MCF 10A (cell line): ENCODE measurements around the gene TSPAN31. TPM values are rescaled to one million over a fixed set of nuclear protein-coding genes. Genes with fewer than 3 reads are reported as not detected.

Experiments used
- BruUV-seq: library from RNA; stranded (reverse); fragments of 400-500 nt; replicated peaks from 2 replicates; lab custom pipeline; 2021; lab: Mats Ljungman, UMichigan
- CTCF ChIA-PET: fragments of 300-600 bp; sonication (Branson Sonifier 250); formaldehyde crosslinking; extraction: SDS; loops from one replicate; lab custom pipeline; 2021; ENCODE audit warnings: antibody characterized with exemption, inconsistent platforms; lab: Yijun Ruan, JAX
- POLR2A ChIA-PET: fragments of 300-600, 350-650 bp; sonication (Branson Sonifier 250); formaldehyde crosslinking; extraction: SDS; loops from one replicate; lab custom pipeline; 2020; ENCODE audit warnings: antibody characterized with exemption, inconsistent platforms; lab: Yijun Ruan, JAX
- DNase-seq: peaks from one replicate; pipeline ENCODE4 v3.0.0-alpha.2; 2018; ENCODE audit not compliant: unreplicated experiment
- H3K27ac Mint-ChIP-seq: one replicate; pipeline ENCODE4 v1.8.0; 2022; ENCODE audit warnings: mild to moderate bottlenecking, low read depth, mixed read lengths; ENCODE audit not compliant: unreplicated experiment
- H3K27me3 Mint-ChIP-seq: one replicate; pipeline ENCODE4 v1.8.0; 2022; ENCODE audit warnings: mixed read lengths; ENCODE audit not compliant: insufficient read depth, unreplicated experiment
- H3K36me3 Mint-ChIP-seq: one replicate; pipeline ENCODE4 v1.8.0; 2022; ENCODE audit warnings: mild to moderate bottlenecking, moderate library complexity, mixed read lengths; ENCODE audit not compliant: insufficient read depth, unreplicated experiment
- H3K4me1 Mint-ChIP-seq: one replicate; pipeline ENCODE4 v1.8.0; 2022; ENCODE audit warnings: mixed read lengths; ENCODE audit not compliant: insufficient read depth, unreplicated experiment
- H3K4me3 Mint-ChIP-seq: one replicate; pipeline ENCODE4 v1.8.0; 2022; ENCODE audit warnings: mild to moderate bottlenecking, moderate library complexity, mixed read lengths; ENCODE audit not compliant: unreplicated experiment
- H3K9me3 Mint-ChIP-seq: one replicate; pipeline ENCODE4 v1.8.0; 2022; ENCODE audit warnings: mixed read lengths; ENCODE audit not compliant: unreplicated experiment
- CTCF ChIP-seq: fragments of 200-600 bp; IDR thresholded peaks from one replicate; pipeline ENCODE4 v1.8.0; 2022; ENCODE audit warnings: antibody characterized with exemption, mild to moderate bottlenecking; ENCODE audit not compliant: unreplicated experiment
- intact Hi-C: fragments of 100-400 bp; cut with micrococcal nuclease; formaldehyde crosslinking; loops from 2 replicates; pipeline ENCODE4 v1.14.1; 2022
- total RNA-seq: library from RNA; stranded (reverse); gene quantifications from 2 replicates; pipeline ENCODE4 v1.2.3, GENCODE V29; 2022

The TSPAN31 gene
- total RNA-seq, 1 experiment from 2014 or later: 24.8 TPM

DNA sequence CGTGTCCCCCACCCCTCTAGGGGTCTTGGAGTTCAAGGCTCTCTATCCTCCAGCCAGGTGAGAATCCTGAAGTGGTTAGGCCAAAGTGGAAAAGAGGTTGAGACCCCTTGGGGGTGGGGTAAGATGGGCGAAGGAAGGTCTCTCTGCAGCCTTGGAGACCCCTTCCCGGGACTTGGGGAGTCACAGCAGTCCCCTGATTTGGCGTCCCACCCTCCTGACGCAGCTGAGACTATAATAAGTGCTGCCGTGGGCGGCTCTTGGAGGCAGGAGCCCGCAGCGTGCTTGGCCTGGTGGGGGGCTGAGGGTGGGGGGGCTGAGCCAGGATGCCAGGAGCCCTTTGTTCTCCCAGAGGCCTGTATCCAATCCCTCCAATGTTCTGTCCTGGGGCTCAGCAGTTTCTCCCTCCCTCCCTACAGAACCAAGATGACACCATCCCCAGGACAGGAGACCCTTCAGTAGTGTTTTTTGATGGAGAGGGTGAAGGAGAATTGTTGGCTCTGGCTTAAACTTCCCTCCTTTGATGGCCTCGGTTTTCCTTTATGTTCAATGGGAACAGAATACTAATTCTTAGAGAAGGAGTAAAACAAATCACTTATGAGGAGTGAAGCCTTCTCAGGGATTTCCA is 4.8 kb upstream of the TSPAN31 start:
- Mint-ChIP-seq H3K4me1 (peaks cover 11% of the 10 kb centered on the region), H3K27ac (no peak overlapping the region), H3K36me3 (peaks cover 10% of the 10 kb centered on the region), H3K27me3 (peaks cover 55% of the 10 kb centered on the region), H3K4me3 (no peak overlapping the region), H3K9me3 (no peaks in the 10 kb centered on the region)
- BruUV-seq: no TSS peak
- TF ChIP-seq CTCF: no peak
- ChIA-PET CTCF (interaction anchor here (1.2 kb wide), 1 partner anchor 157 kb away, joined by 4 read pairs; no protein-coding TSS in a partner anchor), POLR2A (interaction anchor here (1.6 kb wide), 1 partner anchor 14 kb away, joined by 4 read pairs; no protein-coding TSS in a partner anchor)
- no peak for DNase-seq
- intact Hi-C loops: no loop called here

DNA sequence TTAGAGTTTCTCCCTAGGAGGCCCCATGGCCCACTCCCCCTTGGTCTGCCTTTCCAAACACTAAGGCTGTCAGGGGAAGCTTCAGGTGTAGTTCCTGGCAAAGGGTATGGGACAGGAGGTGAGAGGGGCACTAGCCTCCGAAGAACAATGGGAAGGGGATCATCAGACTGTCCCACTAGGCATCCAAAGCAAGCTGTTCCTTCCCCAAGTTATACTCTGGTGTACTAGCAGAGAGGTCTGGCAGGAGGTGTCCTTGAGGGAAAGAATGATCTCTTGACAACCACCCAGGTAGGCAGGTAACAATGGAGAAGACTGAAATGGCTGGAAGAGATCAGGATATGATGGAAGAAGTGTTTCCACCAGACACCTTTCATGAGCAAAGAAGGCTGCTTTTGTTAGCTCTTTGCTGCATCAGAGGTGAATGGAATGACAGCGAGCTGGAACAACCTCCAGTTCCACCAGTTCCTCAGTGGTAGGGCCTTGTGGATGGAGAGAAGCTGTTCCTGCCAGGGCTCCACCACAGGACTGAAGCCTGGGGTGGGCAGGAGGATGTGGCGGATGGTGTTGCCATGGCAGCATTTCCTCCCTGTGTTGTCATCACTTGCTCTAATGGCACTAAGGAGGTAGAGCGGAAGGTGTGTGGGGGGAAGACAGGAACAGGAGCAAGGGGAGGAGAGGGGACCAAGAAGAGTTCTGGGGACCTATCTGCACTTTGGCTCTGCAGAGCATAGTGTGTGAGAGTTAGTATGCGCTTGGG is 4.0 kb upstream of the TSPAN31 start:
- no peak overlapping the region for H3K27ac Mint-ChIP-seq
- POLR2A ChIA-PET: interaction anchor here (0.6 to 1.8 kb wide), 3 partner anchors 15 to 174 kb away, joined by 4 read pairs; no protein-coding TSS in a partner anchor
- H3K4me1 Mint-ChIP-seq: peaks cover 14% of the 10 kb centered on the region
- no peak overlapping the region for H3K4me3 Mint-ChIP-seq
- no TSS peak for BruUV-seq
- no peak for TF ChIP-seq CTCF
- CTCF ChIA-PET: interaction anchor here (0.6 to 1.6 kb wide), 3 partner anchors 15 to 270 kb away, joined by 3 to 11 read pairs (median 4); no protein-coding TSS in a partner anchor
- no peak for DNase-seq
- intact Hi-C loops: no loop called here
- H3K27me3 Mint-ChIP-seq: peaks cover 47% of the 10 kb centered on the region
- H3K9me3 Mint-ChIP-seq: no peaks in the 10 kb centered on the region
- H3K36me3 Mint-ChIP-seq: peaks cover 10% of the 10 kb centered on the region

DNA sequence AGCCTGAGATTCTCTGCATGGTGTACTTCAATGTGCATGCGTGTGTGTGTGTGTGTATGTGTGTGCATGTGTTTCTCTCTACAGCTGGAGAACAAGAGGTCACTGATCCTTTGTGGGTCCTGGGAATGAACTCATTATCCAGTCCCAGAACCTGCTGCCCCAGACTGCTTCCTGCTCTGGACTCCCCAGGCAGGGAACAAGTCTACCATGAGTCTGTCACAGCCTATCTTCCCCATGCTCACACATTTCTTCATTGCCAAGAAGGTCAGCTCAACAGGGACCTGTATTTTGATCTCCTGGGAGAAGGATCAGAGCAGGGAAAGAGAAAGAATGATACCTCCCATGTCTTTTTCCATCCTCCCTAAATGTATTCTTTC is 3.4 kb upstream of the TSPAN31 start:
- TF ChIP-seq CTCF: no peak
- Mint-ChIP-seq H3K36me3 (peaks cover 15% of the 10 kb centered on the region), H3K27me3 (peaks cover 42% of the 10 kb centered on the region), H3K27ac (no peak overlapping the region), H3K4me3 (no peak overlapping the region), H3K4me1 (peaks cover 17% of the 10 kb centered on the region), H3K9me3 (no peaks in the 10 kb centered on the region)
- intact Hi-C loops: no loop called here
- ChIA-PET POLR2A (interaction anchor here (1.6 to 1.8 kb wide), 2 partner anchors 15 to 47 kb away, joined by 4 read pairs; no protein-coding TSS in a partner anchor), CTCF (interaction anchor here (0.6 to 1.6 kb wide), 4 partner anchors 10 to 270 kb away, joined by 3 to 11 read pairs (median 4); no protein-coding TSS in a partner anchor)
- DNase-seq: no peak
- BruUV-seq: no TSS peak
